NCI-H146 (cell line): ENCODE measurements around the gene CYP2D6.
A peak's percentile ranks its signal among the peaks of the same experiment; 100 is the strongest.
"Not testable (repeated sequence)": the region's sequence is repeated elsewhere in the genome, so short reads cannot be mapped to it uniquely, and the experiment has no call there.

Experiments used
- DNase-seq: peaks from one replicate; lab custom pipeline; 2025; lab: John Stamatoyannopoulos, UW

CYP2D6 gene

GRCh38 chr22:42134100-42135020 is 3.8 kb upstream of the CYP2D6 start:
- no peak for DNase-seq

DNA sequence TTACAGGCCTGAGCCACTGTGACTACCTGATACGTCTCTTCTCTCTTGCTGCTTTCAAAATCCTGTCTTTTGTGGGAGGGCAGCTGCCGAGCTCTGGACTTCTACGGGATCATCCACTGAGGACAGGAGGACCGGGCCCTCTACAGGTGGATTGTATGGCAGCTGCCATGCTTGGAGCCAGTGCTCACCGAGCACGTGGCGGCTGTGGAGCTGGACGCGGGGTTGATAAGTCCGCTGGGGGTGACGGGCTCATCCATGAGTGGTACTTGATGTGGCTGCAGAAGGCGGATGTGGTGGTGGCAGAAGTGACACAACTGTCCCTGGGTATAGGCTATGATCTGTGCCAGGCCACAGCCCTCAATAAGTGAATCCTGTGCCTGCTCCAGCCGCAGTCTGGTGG is 1.8 kb upstream of the CYP2D6 start:
- no peak for DNase-seq

- no peak for DNase-seq
Observed at GRCh38 chr22:42131562-42131961, 952 bp upstream of the CYP2D6 start.

DNA sequence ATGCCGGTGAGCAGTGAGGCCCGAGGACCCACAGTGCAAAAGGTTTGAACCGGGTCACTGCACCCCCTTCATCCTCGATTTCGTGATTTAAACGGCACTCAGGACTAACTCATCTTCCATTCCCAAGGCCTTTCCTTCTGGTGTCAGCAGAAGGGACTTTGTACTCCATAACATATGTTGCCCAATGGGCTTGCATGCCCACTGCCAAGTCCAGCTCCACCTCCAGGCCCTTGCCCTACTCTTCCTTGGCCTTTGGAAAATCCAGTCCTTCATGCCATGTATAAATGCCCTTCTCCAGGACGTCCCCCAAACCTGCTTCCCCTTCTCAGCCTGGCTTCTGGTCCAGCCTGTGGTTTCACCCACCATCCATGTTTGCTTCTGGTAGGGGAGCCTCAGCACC is 428 bp downstream of the CYP2D6 start:
- not testable (repeated sequence) for DNase-seq

DNA sequence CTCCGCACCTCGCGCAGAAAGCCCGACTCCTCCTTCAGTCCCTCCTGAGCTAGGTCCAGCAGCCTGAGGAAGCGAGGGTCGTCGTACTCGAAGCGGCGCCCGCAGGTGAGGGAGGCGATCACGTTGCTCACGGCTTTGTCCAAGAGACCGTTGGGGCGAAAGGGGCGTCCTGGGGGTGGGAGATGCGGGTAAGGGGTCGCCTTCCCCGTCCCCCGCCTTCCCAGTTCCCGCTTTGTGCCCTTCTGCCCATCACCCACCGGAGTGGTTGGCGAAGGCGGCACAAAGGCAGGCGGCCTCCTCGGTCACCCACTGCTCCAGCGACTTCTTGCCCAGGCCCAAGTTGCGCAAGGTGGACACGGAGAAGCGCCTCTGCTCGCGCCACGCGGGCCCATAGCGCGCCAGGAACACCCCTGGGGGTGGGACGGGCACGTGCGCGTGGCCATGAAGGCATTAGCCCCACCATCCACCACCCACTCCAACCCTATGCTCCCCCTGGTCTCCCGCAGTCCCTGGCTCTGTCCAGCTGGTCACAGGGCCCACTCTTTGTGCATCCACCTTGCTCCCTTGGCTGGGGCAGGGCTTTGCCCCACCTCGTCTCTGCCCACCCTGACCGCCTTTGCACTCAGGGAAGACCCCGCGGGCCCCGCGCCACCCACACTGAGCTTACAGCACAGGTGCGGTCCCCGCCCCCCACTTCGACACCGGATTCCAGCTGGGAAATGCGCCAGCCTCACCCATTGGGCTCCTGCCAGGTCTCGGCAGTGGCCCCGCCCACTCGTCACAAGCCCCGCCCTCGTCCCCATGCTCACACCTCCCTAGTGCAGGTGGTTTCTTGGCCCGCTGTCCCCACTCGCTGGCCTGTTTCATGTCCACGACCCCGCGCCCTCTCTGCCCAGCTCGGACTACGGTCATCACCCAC is 1.6 kb downstream of the CYP2D6 start:
- DNase-seq: peak; percentile 58

GRCh38 chr22:42128007-42128406 is 2.6 kb downstream of the CYP2D6 start:
- DNase-seq: not testable (repeated sequence)

DNA sequence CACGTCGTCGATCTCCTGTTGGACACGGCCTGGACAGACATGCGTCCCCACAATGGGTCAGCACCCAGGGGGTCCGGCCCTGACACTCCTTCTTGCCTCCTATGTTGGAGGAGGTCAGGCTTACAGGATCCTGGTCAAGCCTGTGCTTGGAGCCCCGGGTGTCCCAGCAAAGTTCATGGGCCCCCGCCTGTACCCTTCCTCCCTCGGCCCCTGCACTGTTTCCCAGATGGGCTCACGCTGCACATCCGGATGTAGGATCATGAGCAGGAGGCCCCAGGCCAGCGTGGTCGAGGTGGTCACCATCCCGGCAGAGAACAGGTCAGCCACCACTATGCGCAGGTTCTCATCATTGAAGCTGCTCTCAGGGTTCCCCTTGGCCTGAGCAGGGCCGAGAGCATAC is 3.0 kb downstream of the CYP2D6 start:
- no peak for DNase-seq

GRCh38 chr22:42123529-42123928 is 7.1 kb downstream of the CYP2D6 start:
- DNase-seq: not testable (repeated sequence)

DNA sequence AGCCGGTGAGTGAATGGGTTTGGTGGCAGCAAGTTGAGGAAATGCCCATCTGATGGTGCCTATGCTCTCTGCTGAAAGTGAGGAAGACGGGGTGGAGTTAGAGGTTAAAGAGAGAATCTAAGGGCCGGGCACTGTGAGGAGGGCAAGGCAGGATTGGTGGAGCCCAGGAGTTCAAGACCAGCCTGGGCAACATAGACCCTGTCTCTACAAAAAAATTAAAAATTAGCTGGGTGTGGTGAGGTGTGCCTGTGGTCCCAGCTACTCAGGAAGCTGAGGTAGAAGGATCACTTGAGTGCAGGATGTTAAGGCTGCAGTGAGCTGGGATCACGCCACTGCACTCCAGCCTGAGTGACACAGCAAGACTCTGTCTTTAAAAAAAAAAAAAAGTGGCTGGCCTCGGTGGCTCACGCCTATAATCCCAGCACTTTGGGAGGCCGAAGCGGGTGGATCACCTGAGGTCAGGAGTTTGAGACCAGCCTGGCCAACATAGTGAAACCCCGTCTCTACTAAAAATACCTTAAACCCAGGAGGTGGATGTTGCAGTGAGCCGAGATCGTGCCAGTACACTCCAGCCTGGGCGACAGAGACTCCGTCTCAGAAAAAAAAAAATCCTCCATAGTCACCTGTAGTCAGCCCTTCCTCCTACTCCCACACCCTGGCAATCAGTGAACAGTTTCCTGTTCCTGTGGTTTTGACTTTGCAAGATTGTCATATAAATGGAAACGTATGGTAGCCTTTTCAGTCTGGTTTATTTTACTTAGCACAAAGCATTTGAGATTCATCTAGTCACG is 10.2 kb downstream of the CYP2D6 start:
- DNase-seq: not testable (repeated sequence)

GRCh38 chr22:42116848-42117424 is 13.7 kb downstream of the CYP2D6 start:
- no peak for DNase-seq

DNA sequence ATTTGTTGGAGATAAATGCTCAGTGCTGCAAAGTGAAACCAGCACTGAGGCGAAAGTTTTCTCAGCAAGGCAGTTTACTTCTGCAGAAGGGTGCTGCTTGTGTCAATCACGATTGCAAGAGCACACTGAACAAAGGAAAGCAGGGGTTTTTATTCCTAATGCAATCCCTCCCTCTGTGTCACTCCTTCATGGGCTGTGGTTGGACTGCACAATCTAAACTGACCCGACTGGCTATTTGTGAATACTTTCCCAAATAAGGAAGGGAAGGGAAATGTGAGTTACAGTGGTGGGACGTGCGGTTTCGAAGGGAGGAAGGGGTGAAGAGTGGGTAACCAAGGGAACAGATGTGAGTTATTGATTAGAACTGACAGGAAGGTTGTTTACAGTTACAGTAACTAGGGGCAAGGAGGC is 15.2 kb downstream of the CYP2D6 start:
- not testable (repeated sequence) for DNase-seq

- no peak for DNase-seq
Observed at GRCh38 chr22:42114721-42115120, 15.9 kb downstream of the CYP2D6 start.

- DNase-seq: peak; percentile 7
Observed at GRCh38 chr22:42112793-42113192, 17.8 kb downstream of the CYP2D6 start.

DNA sequence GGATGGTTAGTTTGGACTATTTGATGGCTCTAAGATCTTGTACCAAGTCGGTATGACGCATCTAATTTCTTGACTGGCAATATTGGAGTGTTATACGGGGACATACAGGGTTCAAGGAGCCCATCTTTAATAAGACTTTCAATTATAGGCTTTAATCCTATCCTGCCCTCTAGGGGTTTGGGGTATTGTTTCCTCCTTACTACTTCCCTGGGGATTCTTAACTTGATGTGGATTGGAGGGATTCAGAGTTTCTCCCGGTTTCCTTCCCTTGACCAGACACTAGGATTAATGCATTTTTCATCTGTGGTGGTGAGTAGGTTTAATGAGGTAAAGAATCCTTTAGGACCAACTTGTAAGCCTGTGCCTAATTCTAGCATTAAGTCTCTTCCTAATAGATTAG is 18.8 kb downstream of the CYP2D6 start:
- DNase-seq: no peak

GRCh38 chr22:42108848-42109247 is 21.8 kb downstream of the CYP2D6 start:
- no peak for DNase-seq

DNA sequence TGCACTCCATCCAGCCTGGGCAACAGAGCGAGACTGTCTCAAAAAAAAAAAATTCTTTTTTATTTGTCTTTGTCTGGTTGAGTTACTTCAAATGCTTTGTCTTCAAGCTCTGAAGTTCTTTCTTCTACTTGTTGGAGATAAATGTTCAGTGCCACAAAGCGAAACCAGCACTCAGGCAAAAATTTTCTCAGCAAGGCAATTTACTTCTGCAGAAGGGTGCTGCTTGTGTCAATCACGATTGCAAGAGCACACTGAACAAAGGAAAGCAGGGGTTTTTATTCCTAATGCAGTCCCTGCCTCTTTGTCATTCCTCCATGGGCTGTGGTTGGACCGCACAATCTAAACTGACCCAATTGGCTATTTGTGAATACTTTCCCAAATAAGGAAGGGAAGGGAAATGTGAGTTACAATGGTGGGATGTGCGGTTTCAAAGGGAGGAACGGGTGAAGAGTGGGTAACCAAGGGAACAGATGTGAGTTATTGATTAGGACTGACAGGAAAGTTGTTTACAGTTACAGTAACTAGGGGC is 26.2 kb downstream of the CYP2D6 start:
- DNase-seq: not testable (repeated sequence)

DNA sequence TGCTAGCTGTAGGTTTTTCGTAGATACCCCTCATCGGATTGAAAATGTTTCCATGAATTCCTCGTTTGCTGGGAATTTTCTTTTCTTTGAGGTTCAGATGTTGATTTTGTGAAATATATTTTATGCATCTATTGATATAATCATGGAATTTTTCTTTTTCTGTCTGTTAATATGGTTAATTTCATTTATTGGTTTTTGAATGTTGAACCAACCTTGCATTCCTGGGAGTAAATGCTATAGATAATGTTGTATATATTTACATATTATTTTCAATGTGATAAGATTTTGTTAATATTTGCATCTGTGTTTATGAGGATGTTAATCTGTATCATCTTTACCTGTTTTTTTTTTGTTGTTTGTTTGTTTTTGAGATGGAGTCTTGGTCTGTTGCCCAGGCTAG is 29.4 kb downstream of the CYP2D6 start:
- no peak for DNase-seq

DNA sequence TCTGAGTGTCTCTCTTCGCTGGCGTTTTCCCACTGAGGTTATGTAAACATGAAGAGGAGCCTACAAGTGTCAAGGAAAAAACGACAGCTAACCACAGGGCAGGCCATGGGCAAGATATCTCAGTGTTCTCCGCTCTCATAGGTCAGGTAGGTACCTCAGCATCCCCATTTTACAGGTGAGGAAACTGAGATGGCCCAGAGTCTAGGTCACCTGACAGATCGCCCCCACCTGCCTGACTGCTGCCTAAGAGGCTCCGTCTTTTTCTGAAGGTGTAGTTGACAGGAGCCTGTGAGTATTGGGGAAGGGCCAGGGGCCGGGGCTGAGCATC is 39.2 kb downstream of the CYP2D6 start:
- DNase-seq: no peak

- DNase-seq: peak; percentile 97
Observed at GRCh38 chr22:42090596-42091454, 39.8 kb downstream of the CYP2D6 start, which contains the start of gene NDUFA6. Gene NDUFA6 (minus strand): TSS chr22:42090772. CDS start chr22:42090744, 28 bp downstream.

- no peak for DNase-seq
Observed at GRCh38 chr22:42086051-42086450, 44.6 kb downstream of the CYP2D6 start.
